ENCODE data around the gene ISG15. TPM values are rescaled to one million over a fixed set of nuclear protein-coding genes. Genes with fewer than 3 reads are reported as not detected.

The ISG15 gene
- total RNA-seq, 1 donor from 2014 or later: 210 TPM

DNA sequence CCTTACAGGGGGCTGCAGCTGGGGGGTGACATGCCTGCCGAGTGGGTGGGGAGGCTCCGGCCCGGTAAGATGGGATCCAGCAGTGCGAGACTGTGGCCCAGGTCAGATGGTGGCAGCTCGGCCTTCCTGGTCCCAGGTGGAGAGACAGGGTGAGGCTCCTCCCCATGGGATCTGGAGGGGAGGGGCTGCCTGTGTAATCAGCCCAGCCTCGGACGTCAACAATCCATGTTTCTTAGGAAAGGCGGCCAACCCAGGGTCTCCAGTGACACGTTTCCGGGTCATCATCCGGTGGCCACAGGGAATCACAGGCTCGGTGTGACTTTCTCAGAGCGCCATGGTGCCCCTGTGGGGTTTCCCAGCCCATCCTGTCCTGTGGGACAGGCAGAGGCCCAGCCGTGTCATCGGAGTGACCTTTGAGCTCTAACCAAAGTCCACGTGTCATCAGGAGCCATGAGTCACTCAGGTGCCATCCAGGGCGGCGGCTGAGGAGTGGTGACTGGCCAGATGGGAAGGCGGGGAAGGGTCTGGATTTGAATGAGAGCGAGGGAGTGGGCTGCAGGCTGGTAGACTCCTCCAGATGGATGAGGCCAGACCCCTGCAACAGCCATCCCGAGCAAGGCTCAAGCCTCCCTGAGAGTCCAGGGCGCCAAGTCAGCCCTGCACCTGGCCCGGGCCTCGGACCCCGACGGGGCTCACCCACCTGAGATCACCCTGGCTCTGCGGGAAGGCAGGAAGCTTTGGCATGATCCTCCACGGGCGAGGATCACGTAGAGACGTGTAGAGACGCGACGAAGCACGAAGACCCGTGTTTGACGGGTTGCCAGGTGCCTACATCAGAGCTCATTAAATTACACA lies 6.8 kb upstream of the ISG15 start:
- intact Hi-C loops (cut with micrococcal nuclease): no loop called here

GRCh38 chr1:1010131-1010530 lies 3.2 kb upstream of the ISG15 start:
- intact Hi-C loops (cut with micrococcal nuclease): loop anchor here (5.0 to 10.0 kb wide), 3 partner anchors 45 to 297 kb away; partner anchors contain the start of genes ACAP3, KLHL17, PLEKHN1 and PUSL1

DNA sequence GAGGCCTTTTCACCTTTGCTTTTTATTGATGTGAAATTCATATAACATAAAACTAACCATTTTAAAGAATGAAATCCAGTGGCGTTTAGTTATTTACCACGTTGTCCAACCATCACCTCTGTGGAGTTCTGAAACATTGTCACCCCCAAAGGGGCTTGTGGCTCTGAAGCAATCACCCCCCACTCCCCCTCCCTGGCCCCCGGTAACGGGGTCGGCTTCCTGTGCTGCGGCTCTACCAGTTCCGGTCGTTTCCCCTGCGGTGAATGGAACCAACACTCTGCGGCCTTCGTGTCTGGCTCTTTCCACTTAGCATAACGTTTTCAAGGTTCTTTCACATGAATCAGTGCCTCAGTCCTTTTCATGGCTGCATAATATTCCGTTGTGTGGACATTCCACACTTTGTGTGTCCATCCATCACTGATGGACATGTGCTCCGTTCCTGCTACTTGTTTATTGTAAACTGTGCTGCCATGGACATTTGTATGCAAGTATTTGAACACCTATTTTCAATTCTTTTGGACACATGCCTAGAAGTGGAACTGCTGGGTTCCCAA lies 1.8 kb upstream of the ISG15 start:
- intact Hi-C loops (cut with micrococcal nuclease): loop anchor here (5.0 to 10.0 kb wide), 3 partner anchors 47 to 296 kb away; partner anchors contain the start of genes ACAP3, KLHL17, PLEKHN1 and PUSL1

- intact Hi-C loops (cut with micrococcal nuclease): loop anchor here (1.0 to 10.0 kb wide), 8 partner anchors 12 to 363 kb away; partner anchors contain the start of genes ACAP3, AURKAIP1, C1orf159 and DVL1
Measured at GRCh38 chr1:1012736-1013104, 577 bp upstream of the ISG15 start.

DNA sequence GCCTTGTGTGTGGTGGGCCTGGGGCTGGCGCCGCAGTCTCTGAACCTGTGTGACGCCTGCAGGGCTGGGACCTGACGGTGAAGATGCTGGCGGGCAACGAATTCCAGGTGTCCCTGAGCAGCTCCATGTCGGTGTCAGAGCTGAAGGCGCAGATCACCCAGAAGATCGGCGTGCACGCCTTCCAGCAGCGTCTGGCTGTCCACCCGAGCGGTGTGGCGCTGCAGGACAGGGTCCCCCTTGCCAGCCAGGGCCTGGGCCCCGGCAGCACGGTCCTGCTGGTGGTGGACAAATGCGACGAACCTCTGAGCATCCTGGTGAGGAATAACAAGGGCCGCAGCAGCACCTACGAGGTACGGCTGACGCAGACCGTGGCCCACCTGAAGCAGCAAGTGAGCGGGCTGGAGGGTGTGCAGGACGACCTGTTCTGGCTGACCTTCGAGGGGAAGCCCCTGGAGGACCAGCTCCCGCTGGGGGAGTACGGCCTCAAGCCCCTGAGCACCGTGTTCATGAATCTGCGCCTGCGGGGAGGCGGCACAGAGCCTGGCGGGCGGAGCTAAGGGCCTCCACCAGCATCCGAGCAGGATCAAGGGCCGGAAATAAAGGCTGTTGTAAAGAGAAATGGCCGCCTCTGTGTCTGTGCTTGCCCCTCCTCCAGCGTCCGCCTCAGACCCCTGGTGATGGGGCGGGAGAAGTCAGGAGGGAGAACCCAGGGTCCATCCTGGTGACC lies 788 bp downstream of the ISG15 start:
- intact Hi-C loops (cut with micrococcal nuclease): loop anchor here (1.0 to 10.0 kb wide), 8 partner anchors 14 to 361 kb away; partner anchors contain the start of genes ACAP3, AURKAIP1, C1orf159 and DVL1

- intact Hi-C loops (cut with micrococcal nuclease): loop anchor here (5.0 to 10.0 kb wide), 3 partner anchors 50 to 292 kb away; partner anchors contain the start of genes ACAP3, KLHL17, PLEKHN1 and PUSL1
Measured at GRCh38 chr1:1014799-1015681, 1.7 kb downstream of the ISG15 start.

DNA sequence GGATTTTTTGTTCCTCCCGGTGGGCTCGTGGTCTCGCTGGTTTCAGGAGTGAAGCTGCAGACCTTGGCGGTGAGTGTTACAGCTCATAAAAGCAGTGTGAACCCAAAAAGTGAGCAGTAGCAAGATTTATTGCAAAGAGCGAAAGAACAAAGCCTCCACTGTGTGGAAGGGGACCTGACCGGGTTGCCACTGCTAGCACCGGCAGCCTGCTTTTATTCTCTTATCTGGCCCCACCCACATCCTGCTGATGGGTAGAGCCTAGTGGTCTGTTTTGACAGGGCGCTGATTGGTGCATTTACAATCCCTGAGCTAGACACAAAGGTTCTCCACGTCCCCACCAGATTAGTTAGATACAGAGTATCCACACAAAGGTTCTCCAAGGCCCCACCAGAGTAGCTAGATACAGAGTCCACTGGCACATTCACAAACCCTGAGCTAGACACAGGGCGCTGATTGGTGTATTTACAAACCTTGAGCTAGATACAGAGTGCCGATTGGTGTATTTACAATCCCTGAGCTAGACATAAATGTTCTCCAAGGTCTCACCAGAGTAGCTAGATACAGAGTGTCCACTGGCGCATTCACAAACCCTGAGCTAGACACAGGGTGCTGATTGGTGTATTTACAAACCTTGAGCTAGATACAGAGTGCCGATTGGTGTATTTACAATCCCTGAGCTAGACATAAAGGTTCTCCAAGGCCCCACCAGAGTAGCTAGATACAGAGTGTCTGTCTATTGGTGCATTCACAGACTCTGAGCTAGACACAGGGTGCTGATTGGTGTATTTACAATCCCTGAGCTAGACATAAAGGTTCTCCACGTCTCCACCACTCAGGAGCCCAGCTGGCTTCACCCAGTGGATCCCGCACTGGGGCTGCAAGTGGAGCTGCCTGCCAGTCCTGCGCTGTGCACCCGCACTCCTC lies 4.4 kb downstream of the ISG15 start:
- intact Hi-C loops (cut with micrococcal nuclease): loop anchor here (2.0 to 10.0 kb wide), 2 partner anchors 51 to 53 kb away; partner anchors contain the start of genes KLHL17 and PLEKHN1

DNA sequence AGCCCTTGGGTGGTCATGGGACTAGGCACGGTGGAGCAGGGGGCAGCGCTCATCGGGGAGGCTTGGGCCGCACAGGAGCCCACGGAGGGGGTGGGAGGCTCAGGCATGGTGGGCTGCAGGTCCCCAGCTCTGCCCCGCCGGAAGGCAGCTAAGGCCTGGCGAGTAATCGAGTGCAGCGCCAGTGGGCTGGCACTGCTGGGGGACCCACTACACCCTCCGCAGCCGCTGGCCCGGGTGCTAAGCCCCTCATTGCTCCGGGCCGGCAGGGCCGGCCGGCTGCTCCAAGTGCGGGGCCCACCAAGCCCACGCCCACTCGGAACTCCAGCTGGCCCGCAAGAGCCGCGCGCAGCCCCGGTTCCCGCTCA lies 5.0 kb downstream of the ISG15 start:
- intact Hi-C loops (cut with micrococcal nuclease): loop anchor here (2.0 to 10.0 kb wide), 2 partner anchors 50 to 54 kb away; partner anchors contain the start of genes KLHL17 and PLEKHN1

DNA sequence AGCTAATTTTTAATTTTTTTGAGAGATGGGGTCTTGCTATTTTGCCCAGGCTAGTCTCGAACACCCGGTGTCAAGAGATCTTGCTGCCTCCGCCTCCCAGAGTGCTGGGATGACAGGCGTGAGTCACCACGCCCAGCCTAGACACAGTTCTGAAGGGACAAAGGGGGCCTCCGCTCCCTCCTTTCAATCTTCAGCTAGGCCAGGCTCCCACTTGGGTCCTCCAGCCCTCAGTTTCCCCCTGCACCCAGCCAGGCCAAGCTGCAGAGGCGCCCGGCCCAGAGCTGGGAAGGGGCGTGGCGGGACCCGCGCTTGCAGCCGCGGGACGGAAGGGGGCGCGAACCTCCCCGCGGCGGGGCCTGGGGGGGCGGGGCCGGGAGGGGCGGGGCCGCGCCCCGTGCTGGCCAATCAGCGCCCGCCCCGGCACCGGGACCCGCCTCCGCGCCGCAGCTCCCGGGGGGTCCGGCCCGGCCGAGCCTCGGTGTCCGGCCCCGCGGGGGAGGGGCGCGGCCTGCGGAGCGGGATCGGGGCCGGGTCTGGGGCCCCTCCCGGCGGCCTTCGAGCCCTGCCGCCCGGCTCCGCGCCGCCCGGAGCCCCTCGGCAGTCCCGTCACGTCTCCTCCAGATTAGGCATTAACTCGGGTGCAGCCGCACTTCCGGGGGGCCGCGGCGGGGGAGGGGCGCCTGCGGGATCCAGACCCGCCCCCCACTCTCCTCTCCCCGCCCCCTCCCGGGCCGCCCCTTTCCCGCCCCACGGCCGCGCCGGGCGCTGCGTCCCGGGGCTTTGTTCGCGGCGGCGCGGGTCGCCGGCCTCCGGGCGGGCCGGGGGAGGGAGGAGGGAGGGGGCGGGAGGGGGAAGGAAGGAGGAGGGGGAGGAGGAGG lies 6.1 kb downstream of the ISG15 start:
- intact Hi-C loops (cut with micrococcal nuclease): loop anchor here (1.0 to 10.0 kb wide), 4 partner anchors 14 to 55 kb away; partner anchors contain the start of genes KLHL17 and PLEKHN1

DNA sequence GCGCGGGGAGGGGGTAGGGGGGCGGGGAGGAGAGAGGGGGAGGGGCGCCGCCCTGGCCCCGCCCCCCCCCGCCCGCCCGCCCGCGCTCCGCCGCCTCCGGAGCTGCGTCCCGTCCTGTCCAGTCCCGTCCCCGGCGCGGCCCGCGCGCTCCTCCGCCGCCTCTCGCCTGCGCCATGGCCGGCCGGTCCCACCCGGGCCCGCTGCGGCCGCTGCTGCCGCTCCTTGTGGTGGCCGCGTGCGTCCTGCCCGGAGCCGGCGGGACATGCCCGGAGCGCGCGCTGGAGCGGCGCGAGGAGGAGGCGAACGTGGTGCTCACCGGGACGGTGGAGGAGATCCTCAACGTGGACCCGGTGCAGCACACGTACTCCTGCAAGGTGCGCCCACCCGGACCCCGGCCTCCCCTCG lies 6.7 kb downstream of the ISG15 start, which contains the start of gene AGRN:
AGRN (plus strand) TSS at position 121 of the 405 bp plus-strand sequence; CDS start at position 174, 53 bp downstream.
- intact Hi-C loops (cut with micrococcal nuclease): loop anchor here (1.0 to 10.0 kb wide), 4 partner anchors 13 to 55 kb away; partner anchors contain the start of genes KLHL17 and PLEKHN1

GRCh38 chr1:1020415-1021009 lies 7.2 kb downstream of the ISG15 start:
- intact Hi-C loops (cut with micrococcal nuclease): no loop called here

- intact Hi-C loops (cut with micrococcal nuclease): no loop called here
Measured at GRCh38 chr1:1021010-1021919, 8.0 kb downstream of the ISG15 start.

DNA sequence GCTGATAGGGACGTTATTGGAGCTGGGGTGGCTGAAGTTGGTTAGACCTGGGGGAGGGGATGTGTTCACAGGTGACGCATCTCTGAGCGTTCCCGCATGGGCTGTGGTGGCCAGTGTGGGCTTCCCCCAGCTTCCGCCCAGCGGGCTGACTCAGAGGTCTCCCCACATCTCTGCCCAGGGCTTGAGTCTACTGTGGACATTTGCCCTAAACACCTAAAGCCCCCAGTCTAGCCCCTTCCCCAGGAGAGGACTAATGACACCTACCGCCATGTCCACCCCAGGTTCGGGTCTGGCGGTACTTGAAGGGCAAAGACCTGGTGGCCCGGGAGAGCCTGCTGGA lies 8.6 kb downstream of the ISG15 start:
- intact Hi-C loops (cut with micrococcal nuclease): no loop called here

DNA sequence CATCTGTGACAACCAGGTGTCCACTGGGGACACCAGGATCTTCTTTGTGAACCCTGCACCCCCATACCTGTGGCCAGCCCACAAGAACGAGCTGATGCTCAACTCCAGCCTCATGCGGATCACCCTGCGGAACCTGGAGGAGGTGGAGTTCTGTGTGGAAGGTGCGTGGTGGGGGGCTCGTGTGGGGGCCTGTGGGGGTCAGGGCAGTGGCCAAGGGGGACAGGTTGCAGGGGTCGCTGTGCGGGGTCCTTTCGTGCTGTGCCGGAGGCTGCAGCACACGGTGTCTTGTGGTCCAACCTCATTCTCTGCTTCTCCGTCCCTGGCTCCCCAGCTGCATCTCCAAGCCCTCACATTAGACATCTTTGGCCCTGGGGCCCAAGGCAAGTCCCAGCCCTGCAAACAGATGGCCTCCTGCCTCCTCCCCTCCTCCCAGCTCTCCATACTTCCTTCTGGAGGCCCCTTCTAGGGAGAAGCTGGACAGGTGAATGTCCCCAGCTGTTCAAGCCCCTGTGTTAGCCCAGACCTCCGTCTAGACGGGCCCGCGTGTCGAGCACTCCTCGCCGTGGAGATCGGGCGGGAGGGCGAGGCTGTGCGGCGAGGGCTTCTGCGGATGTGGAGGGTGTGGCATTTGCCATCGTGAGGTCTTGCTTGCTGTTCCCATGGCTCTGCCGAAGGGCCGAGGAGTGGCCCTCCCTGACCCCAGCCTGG lies 9.2 kb downstream of the ISG15 start:
- intact Hi-C loops (cut with micrococcal nuclease): no loop called here

- intact Hi-C loops (cut with micrococcal nuclease): no loop called here
Measured at GRCh38 chr1:1023700-1024099, 10.4 kb downstream of the ISG15 start.

DNA sequence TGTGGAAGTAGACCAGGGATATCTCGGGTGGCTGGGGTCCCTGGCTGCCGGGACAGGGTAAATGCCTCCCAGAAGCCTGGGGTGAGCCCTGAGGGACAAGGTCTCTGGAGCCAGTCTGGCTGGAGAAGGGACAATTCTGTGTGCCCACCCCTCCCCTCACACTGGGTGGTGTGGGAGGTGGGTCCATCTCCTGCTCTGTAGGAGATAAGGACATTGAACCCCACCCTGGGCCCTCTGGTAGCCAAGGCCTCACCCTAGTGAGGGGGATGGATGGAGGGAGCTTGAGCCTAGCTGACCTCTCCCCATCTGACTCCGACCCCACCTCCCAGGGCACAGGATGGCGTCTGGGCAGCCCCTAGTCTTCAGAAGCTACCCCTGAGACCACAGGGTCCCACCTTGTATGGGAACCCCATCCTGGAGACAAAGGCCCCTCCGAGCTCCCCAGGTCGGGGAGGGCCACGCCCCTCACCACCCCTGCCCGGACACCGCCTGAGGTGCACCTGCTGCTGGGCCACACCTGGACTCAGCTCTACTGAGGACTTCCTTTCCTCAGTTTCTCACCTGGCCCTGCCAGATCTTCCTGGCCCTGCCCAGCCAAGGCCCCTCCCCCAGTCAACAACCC lies 11.0 kb downstream of the ISG15 start:
- intact Hi-C loops (cut with micrococcal nuclease): no loop called here

All from T-helper 1 cell treated with Interleukin-12 subunit alpha and Interleukin-12 subunit beta and Interleukin-4 antibody, amounts not matched to agents 30 ng/mL and 1 ng/mL, for 36 hours (primary cell).